HG02571 (cell line): ENCODE data around the gene SEC24B.
A peak's percentile ranks its signal among the peaks of the same experiment; 100 is the strongest.
"Not testable (repeated sequence)": the region's sequence is repeated elsewhere in the genome, so short reads cannot be mapped to it uniquely, and the experiment has no call there.

Experiments
- ATAC-seq: cut with Tn5 transposase; IDR thresholded peaks from one replicate; pipeline ENCODE4 v1.9.1; 2021; ENCODE audit warnings: mild to moderate bottlenecking, moderate library complexity; ENCODE audit not compliant: unreplicated experiment

SEC24B gene

DNA sequence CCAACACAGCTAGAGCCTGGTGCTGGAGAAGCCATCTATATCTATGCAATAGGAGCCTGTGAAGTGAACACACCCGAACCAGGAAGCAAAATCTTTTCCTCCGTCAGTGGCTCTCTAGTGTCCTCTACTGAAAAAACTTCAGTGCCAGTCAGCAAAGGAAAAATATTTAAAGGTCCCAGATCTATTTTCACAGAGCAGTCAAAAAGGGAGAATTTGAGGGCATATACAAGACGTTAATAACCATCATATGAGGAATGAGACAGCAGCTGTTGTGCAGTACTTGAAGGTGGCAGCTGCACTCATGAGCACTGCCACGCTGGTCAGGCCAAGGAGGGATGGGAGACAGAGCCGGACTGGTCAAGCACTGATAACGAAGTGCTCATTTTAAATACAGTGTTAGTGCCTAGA is 140.8 kb downstream of the SEC24B start:
- ATAC-seq = no peak

DNA sequence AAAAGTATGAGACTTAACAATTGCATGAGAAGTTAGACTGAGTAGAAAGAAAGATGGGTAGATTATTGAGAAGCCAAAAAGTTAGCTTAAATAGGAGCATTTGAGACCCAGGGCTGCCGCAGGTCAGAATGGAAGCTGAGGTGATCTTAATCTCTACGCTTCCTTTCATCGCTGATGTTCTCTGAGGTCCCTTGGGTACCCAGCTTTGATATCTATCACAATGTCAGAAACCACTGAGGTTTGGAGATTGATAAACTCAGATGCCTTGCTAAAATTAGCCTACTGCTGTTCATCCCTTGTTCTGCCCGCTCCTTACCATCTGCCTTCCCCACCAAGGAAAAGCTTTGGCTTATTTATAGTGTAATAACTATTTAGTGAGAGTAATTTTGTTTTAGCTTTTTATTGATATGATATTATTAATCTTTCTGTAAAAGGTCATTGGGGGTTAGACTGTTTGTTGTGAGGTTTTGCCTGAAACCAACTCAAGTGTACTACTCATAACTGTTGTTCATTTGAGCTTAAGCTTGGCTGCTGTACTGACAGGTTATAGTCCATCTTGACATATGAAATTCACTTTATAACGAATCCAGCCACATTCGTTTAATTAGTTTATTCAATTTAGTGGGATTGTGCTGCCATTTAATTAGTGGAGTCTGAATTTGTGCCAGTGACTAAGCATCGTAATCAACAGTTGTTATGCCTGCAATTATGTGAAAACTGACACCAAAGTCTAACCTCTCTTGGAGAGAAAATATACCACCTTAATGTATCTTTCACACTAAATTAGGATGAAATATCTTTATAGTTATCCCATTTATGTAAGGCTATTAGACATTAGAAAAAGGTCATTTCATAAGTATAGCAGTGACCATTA is 141.6 kb downstream of the SEC24B start:
- no peak for ATAC-seq

DNA sequence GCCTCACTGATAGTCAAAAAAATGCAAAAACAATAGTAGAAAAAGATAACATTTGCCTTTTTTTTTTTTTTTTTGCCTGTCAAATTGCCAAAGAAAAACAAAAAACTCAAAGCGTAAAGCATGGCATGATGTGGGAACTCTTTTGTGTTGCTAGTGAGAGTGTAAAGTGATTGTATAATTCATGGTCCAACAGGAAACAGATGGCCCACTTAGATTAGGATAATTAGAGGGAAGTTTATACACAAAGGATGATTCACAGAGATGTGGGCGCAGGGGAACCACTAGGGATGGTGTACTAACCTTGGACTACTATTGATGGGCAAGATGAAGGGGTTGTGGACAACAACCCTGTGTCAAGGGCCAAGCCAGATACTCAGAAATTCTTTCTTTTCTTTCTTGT is 142.8 kb downstream of the SEC24B start:
- ATAC-seq = no peak

DNA sequence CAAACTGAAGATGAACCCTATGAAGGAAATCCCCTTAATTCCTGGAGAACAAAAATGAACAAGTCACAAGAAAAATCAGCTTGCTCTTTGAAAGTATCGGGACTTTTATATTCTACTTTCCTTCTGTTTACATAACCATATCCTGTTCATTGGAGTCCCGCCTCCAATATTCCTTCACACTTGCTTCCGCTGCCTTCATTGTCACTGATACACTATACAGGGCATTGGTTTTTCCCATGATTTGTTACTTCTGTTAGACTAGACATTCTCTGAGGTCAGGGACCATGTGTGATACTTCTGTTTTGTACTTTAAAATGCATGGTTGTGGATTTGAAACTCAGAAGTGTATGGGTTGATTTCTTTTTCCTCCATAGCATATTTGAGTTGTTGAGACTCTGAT is 145.2 kb downstream of the SEC24B start:
- no peak for ATAC-seq

DNA sequence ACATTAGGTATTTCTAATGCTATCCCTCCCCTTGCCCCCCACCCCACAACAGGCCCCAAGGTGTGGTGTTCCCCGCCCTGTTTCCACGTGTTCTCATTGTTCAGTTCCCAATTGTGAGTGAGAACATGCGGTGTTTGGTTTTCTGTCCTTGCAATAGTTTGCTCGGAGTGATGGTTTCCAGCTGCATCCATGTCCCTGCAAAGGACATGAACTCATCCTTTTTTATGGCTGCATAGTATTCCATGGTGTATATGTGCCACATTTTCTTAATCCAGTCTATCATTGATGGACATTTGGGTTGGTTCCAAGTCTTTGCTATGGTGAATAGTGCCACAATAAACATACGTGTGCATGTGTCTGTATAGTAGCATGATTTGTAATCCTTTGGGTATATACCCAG is 146.4 kb downstream of the SEC24B start:
- ATAC-seq = not testable (repeated sequence)

DNA sequence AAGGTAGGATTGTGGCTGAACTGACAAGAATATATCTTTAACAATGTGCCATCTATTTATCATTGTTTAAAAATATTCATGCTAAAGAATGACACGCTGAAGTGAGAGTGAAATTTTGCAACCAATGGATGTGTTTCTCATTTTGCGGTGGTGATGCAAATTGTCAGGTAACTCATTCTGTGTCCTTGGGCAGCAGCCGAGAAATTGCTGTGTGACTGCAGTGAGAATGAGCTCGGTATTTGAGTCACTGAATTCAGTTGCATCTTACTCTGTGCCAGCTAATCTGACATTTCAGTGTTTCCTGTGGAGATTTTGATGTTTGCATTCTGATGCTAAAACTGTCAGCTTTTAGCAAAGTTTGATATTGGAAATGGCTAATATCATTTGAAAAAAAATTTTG is 154.6 kb downstream of the SEC24B start:
- peak; percentile 90 for ATAC-seq

DNA sequence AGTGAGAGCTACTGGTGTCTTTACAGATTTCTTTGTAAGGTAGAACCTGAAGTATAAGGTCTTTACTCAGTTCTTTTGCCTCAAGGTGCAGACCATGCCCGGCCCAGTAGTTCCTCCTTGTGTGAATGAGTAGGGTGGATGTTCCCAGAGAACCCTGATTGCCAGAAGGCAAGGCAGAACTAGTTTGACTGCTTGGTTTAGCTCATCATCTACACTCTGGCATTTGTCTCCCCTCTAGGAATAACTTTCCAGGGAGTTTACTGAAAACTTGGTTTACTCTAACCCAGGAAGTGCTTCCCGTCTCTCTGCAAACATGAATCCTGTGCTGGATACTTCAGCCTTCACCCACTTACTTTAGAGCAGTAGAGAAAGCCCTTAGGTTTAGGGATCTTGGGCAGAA is 155.5 kb downstream of the SEC24B start:
- no peak for ATAC-seq

DNA sequence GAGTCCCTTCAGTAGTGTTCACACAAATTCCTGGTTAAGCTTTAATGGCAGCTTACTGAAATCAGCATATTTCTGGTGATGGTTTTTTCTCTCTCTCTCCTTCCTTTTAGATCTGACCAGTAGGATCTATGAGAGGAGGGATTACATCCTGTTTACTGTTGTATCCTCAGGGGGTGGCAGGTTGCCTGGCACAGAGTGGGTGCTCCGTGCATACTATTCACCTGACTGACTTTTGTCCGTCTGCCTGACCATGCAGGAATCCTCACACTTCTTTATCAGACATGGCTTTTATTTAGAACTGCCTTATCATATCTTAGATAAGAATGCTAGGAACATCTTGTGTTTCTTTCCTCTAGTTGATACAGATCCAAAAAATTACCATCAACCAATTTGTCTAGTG is 156.0 kb downstream of the SEC24B start:
- no peak for ATAC-seq
